Upper lobe of right lung (tissue), 1 donor: Measurements from ENCODE around the gene GSAP. TPM values are rescaled to one million over a fixed set of nuclear protein-coding genes. Genes with fewer than 3 reads are reported as not detected.

Experiments
- ATAC-seq: fragments of 200-7000 bp; cut with Tn5 transposase; one replicate; pipeline ENCODE4 v1.9.1; 2020; ENCODE audit warnings: mild to moderate bottlenecking, moderate library complexity
- DNase-seq: peaks from one replicate; pipeline ENCODE4 v3.0.0-alpha.2; 2020
- H3K27ac ChIP-seq: fragments of 200-600 bp; one replicate; pipeline ENCODE4 v1.8.0; 2022
- H3K27me3 ChIP-seq: fragments of 200-600 bp; one replicate; pipeline ENCODE4 v1.8.0; 2022; ENCODE audit warnings: mild to moderate bottlenecking
- H3K36me3 ChIP-seq: fragments of 200-600 bp; one replicate; pipeline ENCODE4 v1.8.0; 2022
- H3K4me1 ChIP-seq: fragments of 200-600 bp; one replicate; pipeline ENCODE4 v1.8.0; 2022
- H3K4me3 ChIP-seq: fragments of 200-600 bp; one replicate; pipeline ENCODE4 v1.8.0; 2022; ENCODE audit warnings: mild to moderate bottlenecking
- H3K9me3 ChIP-seq: fragments of 200-600 bp; one replicate; pipeline ENCODE4 v1.8.0; 2022
- intact Hi-C: fragments of 100-400 bp; cut with DNase I; formaldehyde crosslinking; loops from one replicate; pipeline ENCODE4 v1.11.0; 2022
- total RNA-seq: library from RNA; stranded (reverse); fragmentation: NEBNext Ultra II Directional; extraction: Animal tissue kit (Norgen Biotek cat#: 25700); gene quantifications from one replicate; pipeline ENCODE4 v1.2.1, GENCODE V29; 2021
- TF ChIP-seq, protein P1 (sequence below): fragments of 200-600 bp; IDR thresholded peaks from one replicate; pipeline ENCODE4 v1.8.0; 2022; ENCODE audit warnings: antibody characterized with exemption
- donor health status: DM: no; HTN: yes; CAD: no; lungs with severe emphysema.

Gene GSAP
- total RNA-seq, 1 donor from 2014 or later: 64.9 TPM

DNA sequence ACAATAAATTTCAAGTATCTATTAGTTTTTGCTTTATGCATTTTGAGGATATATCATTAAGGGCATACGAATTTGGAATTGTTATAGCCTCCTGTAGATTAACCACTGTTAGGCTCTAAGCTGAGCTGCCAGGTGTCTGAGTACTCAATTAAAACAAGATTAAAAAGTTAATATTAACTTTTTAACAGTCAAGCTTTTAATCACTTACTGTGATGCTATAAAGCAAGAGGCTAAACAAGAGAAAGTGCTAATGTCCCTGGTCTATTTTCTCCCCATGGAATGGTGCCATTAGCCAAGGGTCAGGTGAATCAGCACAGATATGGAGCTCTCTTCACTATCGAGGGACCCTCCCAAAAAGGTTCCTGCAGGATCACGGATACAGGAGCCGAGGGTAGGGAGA is 9.7 kb downstream of the GSAP start:
- Histone ChIP-seq H3K4me1 (peaks cover 24% of the 10 kb centered on the region), H3K4me3 (no peak overlapping the region), H3K27me3 (no peaks in the 10 kb centered on the region), H3K36me3 (no peaks in the 10 kb centered on the region), H3K9me3 (no peaks in the 10 kb centered on the region), H3K27ac (peak overlapping the region; percentile 25)
- DNase-seq (no peak), ATAC-seq (no peak)
- TF ChIP-seq, protein P1, sequence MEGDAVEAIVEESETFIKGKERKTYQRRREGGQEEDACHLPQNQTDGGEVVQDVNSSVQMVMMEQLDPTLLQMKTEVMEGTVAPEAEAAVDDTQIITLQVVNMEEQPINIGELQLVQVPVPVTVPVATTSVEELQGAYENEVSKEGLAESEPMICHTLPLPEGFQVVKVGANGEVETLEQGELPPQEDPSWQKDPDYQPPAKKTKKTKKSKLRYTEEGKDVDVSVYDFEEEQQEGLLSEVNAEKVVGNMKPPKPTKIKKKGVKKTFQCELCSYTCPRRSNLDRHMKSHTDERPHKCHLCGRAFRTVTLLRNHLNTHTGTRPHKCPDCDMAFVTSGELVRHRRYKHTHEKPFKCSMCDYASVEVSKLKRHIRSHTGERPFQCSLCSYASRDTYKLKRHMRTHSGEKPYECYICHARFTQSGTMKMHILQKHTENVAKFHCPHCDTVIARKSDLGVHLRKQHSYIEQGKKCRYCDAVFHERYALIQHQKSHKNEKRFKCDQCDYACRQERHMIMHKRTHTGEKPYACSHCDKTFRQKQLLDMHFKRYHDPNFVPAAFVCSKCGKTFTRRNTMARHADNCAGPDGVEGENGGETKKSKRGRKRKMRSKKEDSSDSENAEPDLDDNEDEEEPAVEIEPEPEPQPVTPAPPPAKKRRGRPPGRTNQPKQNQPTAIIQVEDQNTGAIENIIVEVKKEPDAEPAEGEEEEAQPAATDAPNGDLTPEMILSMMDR: no peak
- intact Hi-C loops: no loop called here

- intact Hi-C loops: no loop called here
- ATAC-seq: peak; percentile 51
- Histone ChIP-seq H3K27me3 (no peaks in the 10 kb centered on the region), H3K9me3 (no peaks in the 10 kb centered on the region), H3K4me1 (peaks cover 12% of the 10 kb centered on the region), H3K36me3 (no peaks in the 10 kb centered on the region), H3K27ac (no peak overlapping the region), H3K4me3 (no peak overlapping the region)
- DNase-seq: no peak
- TF ChIP-seq, protein P1: no peak
These were observed 11.5 kb downstream of the GSAP start for GRCh38 chr7:77404641-77405040.

DNA sequence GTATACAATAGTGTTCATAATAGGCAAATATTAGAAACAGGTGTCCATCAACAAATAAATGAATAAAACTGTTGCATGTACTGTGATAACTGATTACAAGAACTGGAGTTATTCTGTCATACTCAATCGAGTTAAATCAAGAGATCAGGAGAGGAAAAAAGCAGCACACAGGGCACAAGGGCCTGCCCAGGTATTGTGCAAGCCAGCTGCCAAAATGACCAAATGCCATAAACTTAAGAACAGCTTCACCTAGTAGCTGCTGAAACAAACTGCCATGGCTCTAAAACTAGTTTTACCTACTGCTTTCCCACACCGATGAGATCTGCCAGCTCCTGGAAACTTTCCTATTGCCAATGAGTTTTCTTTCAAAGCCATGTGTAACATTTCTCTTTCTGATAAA is 12.2 kb downstream of the GSAP start:
- ATAC-seq (peak; percentile 85), DNase-seq (peak; percentile 76)
- peaks cover 9% of the 10 kb centered on the region for H3K4me1 ChIP-seq
- H3K36me3 ChIP-seq: no peaks in the 10 kb centered on the region
- TF ChIP-seq, protein P1: no peak
- H3K4me3 ChIP-seq: no peak overlapping the region
- no peaks in the 10 kb centered on the region for H3K9me3 ChIP-seq
- no peaks in the 10 kb centered on the region for H3K27me3 ChIP-seq
- intact Hi-C loops: no loop called here
- no peak overlapping the region for H3K27ac ChIP-seq

GRCh38 chr7:77402818-77403217 is 13.3 kb downstream of the GSAP start:
- ATAC-seq: no peak
- H3K4me1 ChIP-seq: peaks cover 4% of the 10 kb centered on the region
- DNase-seq: no peak
- TF ChIP-seq, protein P1: no peak
- H3K4me3 ChIP-seq: no peak overlapping the region
- H3K9me3 ChIP-seq: no peaks in the 10 kb centered on the region
- no peak overlapping the region for H3K27ac ChIP-seq
- intact Hi-C loops: no loop called here
- no peaks in the 10 kb centered on the region for H3K36me3 ChIP-seq
- no peaks in the 10 kb centered on the region for H3K27me3 ChIP-seq

- no peaks in the 10 kb centered on the region for H3K36me3 ChIP-seq
- no peaks in the 10 kb centered on the region for H3K27me3 ChIP-seq
- peaks cover 4% of the 10 kb centered on the region for H3K4me1 ChIP-seq
- no peaks in the 10 kb centered on the region for H3K9me3 ChIP-seq
- TF ChIP-seq, protein P1: no peak
- ATAC-seq (no peak), DNase-seq (no peak)
- intact Hi-C loops: no loop called here
- no peak overlapping the region for H3K4me3 ChIP-seq
- H3K27ac ChIP-seq: no peak overlapping the region
These were observed 15.1 kb downstream of the GSAP start for GRCh38 chr7:77401002-77401401.

GRCh38 chr7:77399816-77400215 is 16.3 kb downstream of the GSAP start:
- H3K36me3 ChIP-seq: no peaks in the 10 kb centered on the region
- intact Hi-C loops: no loop called here
- H3K4me3 ChIP-seq: no peak overlapping the region
- no peaks in the 10 kb centered on the region for H3K27me3 ChIP-seq
- peaks cover 4% of the 10 kb centered on the region for H3K4me1 ChIP-seq
- H3K9me3 ChIP-seq: no peaks in the 10 kb centered on the region
- TF ChIP-seq, protein P1: no peak
- ATAC-seq (peak; percentile 75), DNase-seq (no peak)
- H3K27ac ChIP-seq: peak overlapping the region; percentile 26
